WTC11 (cell line): ENCODE results near the gene MALT1. TPM values are rescaled to one million over a fixed set of nuclear protein-coding genes. Genes with fewer than 3 reads are reported as not detected.

Experiments used
- ATAC-seq: fragments of 200-7000 bp; cut with Tn5 transposase; 2 replicates; pipeline ENCODE4 v1.10.0; 2021; ENCODE audit warnings: mild to moderate bottlenecking, moderate library complexity
- CTCF ChIA-PET: fragments of 300-600 bp; sonication (Branson Sonifier 250); formaldehyde crosslinking; loops from one replicate; lab custom pipeline; 2021; ENCODE audit warnings: antibody characterized with exemption; lab: Charles Lee
- POLR2A ChIA-PET: fragments of 350-600 bp; sonication (Branson Sonifier 250); formaldehyde crosslinking; loops from one replicate; lab custom pipeline; 2021; ENCODE audit warnings: antibody characterized with exemption; lab: Charles Lee
- DNase-seq: peaks from one replicate; pipeline ENCODE4 v3.0.0; 2021; ENCODE audit warnings: low spot score
- H3K27ac Mint-ChIP-seq: 2 replicates; pipeline ENCODE4 v1.8.0; 2021; ENCODE audit warnings: mixed read lengths
- H3K27me3 Mint-ChIP-seq: 2 replicates; pipeline ENCODE4 v1.8.0; 2021; ENCODE audit warnings: low read depth, mild to moderate bottlenecking, moderate library complexity, mixed read lengths
- H3K36me3 Mint-ChIP-seq: 2 replicates; pipeline ENCODE4 v1.8.0; 2021; ENCODE audit warnings: mixed read lengths
- H3K4me1 Mint-ChIP-seq: 2 replicates; pipeline ENCODE4 v1.8.0; 2022; ENCODE audit warnings: mixed read lengths
- H3K4me3 Mint-ChIP-seq: 2 replicates; pipeline ENCODE4 v1.8.0; 2021; ENCODE audit warnings: mild to moderate bottlenecking, moderate library complexity, mixed read lengths
- H3K9me3 Mint-ChIP-seq: 2 replicates; pipeline ENCODE4 v1.8.0; 2021; ENCODE audit warnings: mixed read lengths
- CREB1 ChIP-seq: sonication (generic); formaldehyde crosslinking; IDR thresholded peaks from 2 replicates; pipeline ENCODE4 v1.8.0; 2023; ENCODE audit warnings: mild to moderate bottlenecking, missing genetic modification reagents
- ETV6 ChIP-seq: sonication (generic); formaldehyde crosslinking; IDR thresholded peaks from 2 replicates; pipeline ENCODE4 v1.8.1; 2022; ENCODE audit warnings: mild to moderate bottlenecking, missing genetic modification reagents
- FOXK1 ChIP-seq: sonication (generic); formaldehyde crosslinking; IDR thresholded peaks from 2 replicates; pipeline ENCODE4 v1.8.0; 2022; ENCODE audit warnings: mild to moderate bottlenecking, moderate library complexity, missing genetic modification reagents
- GRHL2 ChIP-seq: fragments of 250-450 bp; sonication (Bioruptor Pico); IDR thresholded peaks from 2 replicates; pipeline ENCODE4 v1.8.0; 2022; ENCODE audit warnings: mild to moderate bottlenecking, moderate library complexity; ENCODE audit not compliant: insufficient replicate concordance, severe bottlenecking
- GTF2I ChIP-seq: fragments of 250-450 bp; sonication (Bioruptor Pico); conservative IDR thresholded peaks from 2 replicates; pipeline ENCODE4 v1.4.0; 2021; ENCODE audit warnings: mild to moderate bottlenecking
- HMGA2 ChIP-seq: fragments of 250-450 bp; sonication (Bioruptor Pico); IDR thresholded peaks from 2 replicates; pipeline ENCODE4 v1.4.0; 2021; ENCODE audit warnings: mild to moderate bottlenecking, moderate library complexity
- IRF2 ChIP-seq: sonication (generic); formaldehyde crosslinking; IDR thresholded peaks from 2 replicates; pipeline ENCODE4 v1.8.0; 2022; ENCODE audit warnings: low read depth, missing genetic modification reagents, borderline replicate concordance
- JUN ChIP-seq: sonication (generic); formaldehyde crosslinking; IDR thresholded peaks from 2 replicates; pipeline ENCODE4 v1.8.0; 2023; ENCODE audit warnings: mild to moderate bottlenecking, missing genetic modification reagents
- KAT7 ChIP-seq: sonication (generic); formaldehyde crosslinking; IDR thresholded peaks from 2 replicates; pipeline ENCODE4 v1.8.1; 2023; ENCODE audit warnings: missing genetic modification reagents, mild to moderate bottlenecking, borderline replicate concordance
- MYBL2 ChIP-seq: sonication (generic); formaldehyde crosslinking; IDR thresholded peaks from 2 replicates; pipeline ENCODE4 v1.8.1; 2023; ENCODE audit warnings: mild to moderate bottlenecking, moderate library complexity, missing genetic modification reagents
- NFE2L1 ChIP-seq: sonication (generic); formaldehyde crosslinking; IDR thresholded peaks from 2 replicates; pipeline ENCODE4 v1.8.1; 2023; ENCODE audit warnings: missing genetic modification reagents
- NR2C2 ChIP-seq: sonication (generic); formaldehyde crosslinking; IDR thresholded peaks from 2 replicates; pipeline ENCODE4 v1.8.0; 2022; ENCODE audit warnings: mild to moderate bottlenecking, missing genetic modification reagents
- OVOL2 ChIP-seq: fragments of 250-450 bp; sonication (Bioruptor Pico); IDR thresholded peaks from 2 replicates; pipeline ENCODE4 v1.9.0; 2021; ENCODE audit warnings: mild to moderate bottlenecking, borderline replicate concordance
- TCF7 ChIP-seq: sonication (generic); formaldehyde crosslinking; IDR thresholded peaks from 2 replicates; pipeline ENCODE4 v1.8.0; 2022; ENCODE audit warnings: mild to moderate bottlenecking, low read depth, missing genetic modification reagents, moderate library complexity
- ZNF263 ChIP-seq: sonication (generic); formaldehyde crosslinking; IDR thresholded peaks from 2 replicates; pipeline ENCODE4 v1.8.1; 2022; ENCODE audit warnings: low read depth, mild to moderate bottlenecking, moderate library complexity, missing genetic modification reagents
- ZNF317 ChIP-seq: sonication (generic); formaldehyde crosslinking; IDR thresholded peaks from 2 replicates; pipeline ENCODE4 v1.8.1; 2023; ENCODE audit warnings: low read depth, mild to moderate bottlenecking, moderate library complexity, missing genetic modification reagents, borderline replicate concordance
- total RNA-seq: library from RNA; stranded (reverse); gene quantifications from 3 replicates; pipeline ENCODE4 v1.2.3, GENCODE V29; 2021
- TF ChIP-seq, protein P1 (sequence below): fragments of 250-450 bp; sonication (Bioruptor Pico); IDR thresholded peaks from 2 replicates; pipeline ENCODE4 v2.1.2; 2022; ENCODE audit warnings: mild to moderate bottlenecking, moderate library complexity
- TF ChIP-seq, protein P2 (sequence below): fragments of 250-450 bp; sonication (Bioruptor Pico); IDR thresholded peaks from 2 replicates; pipeline ENCODE4 v1.9.0; 2021; ENCODE audit warnings: mild to moderate bottlenecking
- TF ChIP-seq, protein P3 (sequence below): sonication (generic); formaldehyde crosslinking; IDR thresholded peaks from 2 replicates; pipeline ENCODE4 v1.8.0; 2022; ENCODE audit warnings: mild to moderate bottlenecking, missing genetic modification reagents
- TF ChIP-seq, protein P4 (sequence below): sonication (generic); formaldehyde crosslinking; IDR thresholded peaks from 2 replicates; pipeline ENCODE4 v1.8.0; 2023; ENCODE audit warnings: missing genetic modification reagents, mild to moderate bottlenecking, borderline replicate concordance
- TF ChIP-seq, protein P5 (sequence below): fragments of 250-450 bp; sonication (Bioruptor Pico); conservative IDR thresholded peaks from 2 replicates; pipeline ENCODE4 v1.9.0; 2021; ENCODE audit warnings: mild to moderate bottlenecking

Gene MALT1
- total RNA-seq, 1 experiment from 2014 or later: 13.2 TPM

DNA sequence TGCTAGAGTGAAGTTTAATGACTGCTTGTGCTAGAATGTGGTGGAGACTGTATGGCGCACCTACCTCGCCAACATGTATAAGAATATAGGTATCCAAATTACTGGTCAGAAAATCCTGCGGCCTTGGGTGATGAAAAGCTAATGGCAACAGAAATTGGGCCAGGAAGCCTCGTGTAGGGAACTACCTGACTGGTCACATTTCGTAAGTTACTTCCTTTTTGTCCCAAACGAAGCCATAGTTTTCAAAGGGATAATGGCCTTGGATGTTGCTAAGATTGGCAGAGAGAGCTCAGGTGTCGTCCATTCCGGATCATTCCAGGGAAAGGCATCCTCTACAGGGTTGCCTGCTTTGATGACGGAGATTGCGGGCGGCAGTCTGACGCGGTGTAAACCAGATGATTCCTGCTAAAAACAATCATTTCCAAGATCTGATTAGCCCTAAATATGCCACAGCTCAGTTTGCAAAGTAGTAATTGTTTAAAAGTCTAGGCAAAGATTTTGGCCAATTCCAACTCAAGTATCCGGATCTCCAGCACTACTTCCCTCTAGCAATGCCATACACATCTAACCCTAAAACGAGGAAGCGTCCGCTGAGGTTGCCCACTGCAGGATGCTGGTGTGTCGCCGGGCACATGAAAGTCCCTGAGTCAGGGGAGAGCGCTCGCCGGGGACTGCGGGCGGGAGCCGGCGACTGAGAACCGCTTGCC lies 708 bp upstream of the MALT1 start (continued):
- TF ChIP-seq, protein P1, sequence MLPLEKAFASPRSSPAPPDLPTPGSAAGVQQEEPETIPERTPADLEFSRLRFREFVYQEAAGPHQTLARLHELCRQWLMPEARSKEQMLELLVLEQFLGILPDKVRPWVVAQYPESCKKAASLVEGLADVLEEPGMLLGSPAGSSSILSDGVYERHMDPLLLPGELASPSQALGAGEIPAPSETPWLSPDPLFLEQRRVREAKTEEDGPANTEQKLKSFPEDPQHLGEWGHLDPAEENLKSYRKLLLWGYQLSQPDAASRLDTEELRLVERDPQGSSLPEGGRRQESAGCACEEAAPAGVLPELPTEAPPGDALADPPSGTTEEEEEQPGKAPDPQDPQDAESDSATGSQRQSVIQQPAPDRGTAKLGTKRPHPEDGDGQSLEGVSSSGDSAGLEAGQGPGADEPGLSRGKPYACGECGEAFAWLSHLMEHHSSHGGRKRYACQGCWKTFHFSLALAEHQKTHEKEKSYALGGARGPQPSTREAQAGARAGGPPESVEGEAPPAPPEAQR (CRISPR knock-in tag): no peak
- no peak for TF ChIP-seq JUN (CRISPR knock-in tag)
- no peak for TF ChIP-seq ZNF263 (CRISPR knock-in tag)
- TF ChIP-seq, all 79 proteins: peak for 2

DNA sequence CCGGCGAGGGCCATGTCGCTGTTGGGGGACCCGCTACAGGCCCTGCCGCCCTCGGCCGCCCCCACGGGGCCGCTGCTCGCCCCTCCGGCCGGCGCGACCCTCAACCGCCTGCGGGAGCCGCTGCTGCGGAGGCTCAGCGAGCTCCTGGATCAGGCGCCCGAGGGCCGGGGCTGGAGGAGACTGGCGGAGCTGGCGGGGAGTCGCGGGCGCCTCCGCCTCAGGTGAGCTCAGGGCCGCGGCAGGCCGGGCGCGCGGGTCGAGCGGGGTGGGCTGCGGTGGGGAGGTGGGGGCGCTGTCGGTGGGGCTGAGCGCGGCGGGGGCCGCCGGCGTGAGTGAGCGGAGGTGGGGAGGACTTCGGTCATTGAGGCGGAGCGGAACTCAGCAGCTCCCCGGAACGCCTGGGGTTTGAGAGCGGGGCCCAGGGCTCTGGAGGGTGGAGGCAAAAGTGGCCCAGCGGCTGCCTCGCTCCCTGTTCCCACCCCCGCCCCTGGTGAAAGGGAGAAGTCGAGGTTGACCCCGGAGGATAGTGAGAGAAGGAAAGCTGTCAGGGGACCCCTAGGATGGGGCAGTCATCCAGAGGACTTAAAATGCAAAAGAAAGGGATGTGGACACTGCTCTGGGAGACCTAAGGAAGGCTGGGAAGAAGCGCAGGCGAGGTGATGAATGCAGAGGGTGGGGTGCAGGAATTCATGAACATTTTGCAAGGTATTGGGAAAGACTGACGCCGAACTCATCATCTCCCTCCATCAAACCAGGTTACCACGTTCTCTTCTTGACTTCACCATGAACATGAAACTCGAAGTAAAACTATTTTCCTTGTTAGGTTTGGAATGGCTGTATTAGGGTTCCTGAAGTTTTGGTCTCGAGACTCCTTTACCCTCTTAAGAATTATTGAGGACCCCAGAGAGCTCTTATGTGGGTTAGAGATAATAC lies 633 bp downstream of the MALT1 start:
- CTCF ChIA-PET: interaction anchor here (0.6 to 5.0 kb wide), 22 partner anchors 9 to 546 kb away, joined by 3 to 45 read pairs (median 4); partner anchors contain the start of gene ZNF532

More for the DNA sequence above, 633 bp downstream of the MALT1 start:
- H3K4me1 Mint-ChIP-seq: peaks cover 18% of the 10 kb centered on the region
- no peaks in the 10 kb centered on the region for H3K27me3 Mint-ChIP-seq
- POLR2A ChIA-PET: interaction anchor here (0.6 to 1.3 kb wide), 8 partner anchors 12 to 1049 kb away, joined by 3 to 8 read pairs (median 3); no protein-coding TSS in a partner anchor
- TF ChIP-seq FOXK1 (CRISPR knock-in tag) (peak; percentile 29; the same call in 1 of the 2 replicates), IRF2 (CRISPR knock-in tag) (no peak), HMGA2 (CRISPR knock-in tag) (no peak), OVOL2 (CRISPR knock-in tag) (no peak), ETV6 (CRISPR knock-in tag) (peak; percentile 41; the same call in 1 of the 2 replicates), GTF2I (CRISPR knock-in tag) (no peak), ZNF263 (CRISPR knock-in tag) (peak; percentile 41; the same call in 1 of the 2 replicates), CREB1 (no peak), MYBL2 (no peak; the same call in 1 of the 2 replicates), GRHL2 (CRISPR knock-in tag) (no peak), NR2C2 (CRISPR knock-in tag) (no peak), NFE2L1 (no peak), TCF7 (CRISPR knock-in tag) (no peak), KAT7 (CRISPR knock-in tag) (peak; percentile 7; the same call in 1 of the 2 replicates), ZNF317 (no peak)
- TF ChIP-seq, protein P2, sequence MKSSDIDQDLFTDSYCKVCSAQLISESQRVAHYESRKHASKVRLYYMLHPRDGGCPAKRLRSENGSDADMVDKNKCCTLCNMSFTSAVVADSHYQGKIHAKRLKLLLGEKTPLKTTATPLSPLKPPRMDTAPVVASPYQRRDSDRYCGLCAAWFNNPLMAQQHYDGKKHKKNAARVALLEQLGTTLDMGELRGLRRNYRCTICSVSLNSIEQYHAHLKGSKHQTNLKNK (CRISPR knock-in tag): no peak
- TF ChIP-seq, protein P3, sequence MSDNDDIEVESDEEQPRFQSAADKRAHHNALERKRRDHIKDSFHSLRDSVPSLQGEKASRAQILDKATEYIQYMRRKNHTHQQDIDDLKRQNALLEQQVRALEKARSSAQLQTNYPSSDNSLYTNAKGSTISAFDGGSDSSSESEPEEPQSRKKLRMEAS: no peak
- TF ChIP-seq, protein P4, sequence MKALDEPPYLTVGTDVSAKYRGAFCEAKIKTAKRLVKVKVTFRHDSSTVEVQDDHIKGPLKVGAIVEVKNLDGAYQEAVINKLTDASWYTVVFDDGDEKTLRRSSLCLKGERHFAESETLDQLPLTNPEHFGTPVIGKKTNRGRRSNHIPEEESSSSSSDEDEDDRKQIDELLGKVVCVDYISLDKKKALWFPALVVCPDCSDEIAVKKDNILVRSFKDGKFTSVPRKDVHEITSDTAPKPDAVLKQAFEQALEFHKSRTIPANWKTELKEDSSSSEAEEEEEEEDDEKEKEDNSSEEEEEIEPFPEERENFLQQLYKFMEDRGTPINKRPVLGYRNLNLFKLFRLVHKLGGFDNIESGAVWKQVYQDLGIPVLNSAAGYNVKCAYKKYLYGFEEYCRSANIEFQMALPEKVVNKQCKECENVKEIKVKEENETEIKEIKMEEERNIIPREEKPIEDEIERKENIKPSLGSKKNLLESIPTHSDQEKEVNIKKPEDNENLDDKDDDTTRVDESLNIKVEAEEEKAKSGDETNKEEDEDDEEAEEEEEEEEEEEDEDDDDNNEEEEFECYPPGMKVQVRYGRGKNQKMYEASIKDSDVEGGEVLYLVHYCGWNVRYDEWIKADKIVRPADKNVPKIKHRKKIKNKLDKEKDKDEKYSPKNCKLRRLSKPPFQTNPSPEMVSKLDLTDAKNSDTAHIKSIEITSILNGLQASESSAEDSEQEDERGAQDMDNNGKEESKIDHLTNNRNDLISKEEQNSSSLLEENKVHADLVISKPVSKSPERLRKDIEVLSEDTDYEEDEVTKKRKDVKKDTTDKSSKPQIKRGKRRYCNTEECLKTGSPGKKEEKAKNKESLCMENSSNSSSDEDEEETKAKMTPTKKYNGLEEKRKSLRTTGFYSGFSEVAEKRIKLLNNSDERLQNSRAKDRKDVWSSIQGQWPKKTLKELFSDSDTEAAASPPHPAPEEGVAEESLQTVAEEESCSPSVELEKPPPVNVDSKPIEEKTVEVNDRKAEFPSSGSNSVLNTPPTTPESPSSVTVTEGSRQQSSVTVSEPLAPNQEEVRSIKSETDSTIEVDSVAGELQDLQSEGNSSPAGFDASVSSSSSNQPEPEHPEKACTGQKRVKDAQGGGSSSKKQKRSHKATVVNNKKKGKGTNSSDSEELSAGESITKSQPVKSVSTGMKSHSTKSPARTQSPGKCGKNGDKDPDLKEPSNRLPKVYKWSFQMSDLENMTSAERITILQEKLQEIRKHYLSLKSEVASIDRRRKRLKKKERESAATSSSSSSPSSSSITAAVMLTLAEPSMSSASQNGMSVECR (CRISPR knock-in tag): no peak
- TF ChIP-seq, protein P5, sequence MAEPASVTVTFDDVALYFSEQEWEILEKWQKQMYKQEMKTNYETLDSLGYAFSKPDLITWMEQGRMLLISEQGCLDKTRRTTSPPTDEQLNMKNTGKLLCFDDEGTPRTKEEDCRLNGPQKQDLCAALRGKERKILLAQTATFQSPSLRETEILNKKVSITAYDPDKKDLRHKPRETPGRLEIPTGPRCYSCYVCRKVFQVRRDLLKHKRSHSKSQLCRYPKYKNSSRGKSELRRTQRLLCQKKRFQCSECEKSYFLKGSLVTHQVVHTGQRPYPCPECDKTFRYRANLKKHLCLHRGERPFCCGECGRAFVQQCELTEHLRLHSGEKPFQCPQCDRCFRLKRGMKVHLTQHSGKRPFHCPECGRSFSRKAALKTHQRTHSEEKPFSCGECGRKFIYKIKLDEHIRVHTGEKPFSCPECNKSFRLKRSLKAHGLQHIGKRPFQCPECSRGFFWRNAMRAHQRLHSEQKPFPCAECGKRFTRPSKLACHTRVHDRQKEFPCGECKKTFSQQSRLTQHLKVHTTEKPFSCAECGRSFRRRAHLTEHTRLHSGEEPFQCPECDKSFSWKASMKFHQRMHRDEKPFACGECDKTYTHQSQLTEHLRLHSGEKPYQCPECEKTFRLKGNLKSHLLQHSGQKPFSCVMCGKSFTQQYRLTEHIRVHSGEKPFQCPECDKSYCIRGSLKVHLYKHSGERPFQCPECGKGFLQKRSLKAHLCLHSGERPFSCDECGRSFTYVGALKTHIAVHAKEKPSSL (CRISPR knock-in tag): no peak
- H3K27ac Mint-ChIP-seq: peak overlapping the region; percentile 61
- ATAC-seq: peak; percentile 42
- no peaks in the 10 kb centered on the region for H3K9me3 Mint-ChIP-seq
- no peaks in the 10 kb centered on the region for H3K36me3 Mint-ChIP-seq
- H3K4me3 Mint-ChIP-seq: peak overlapping the region; percentile 87
- DNase-seq: peak; percentile 75
